Activated T-helper 1 cell treated with anti-CD3 and anti-CD28 coated beads, Interleukin-2, amount 50 U/mL, for 16 hours (primary cell): ENCODE measurements around the gene C10orf67.
"Not testable (repeated sequence)": the region's sequence is repeated elsewhere in the genome, so short reads cannot be mapped to it uniquely, and the experiment has no call there.

ENCODE experiments used
- DNase-seq, 2 donors: peaks; one replicate each; pipeline ENCODE4 v3.0.0-alpha.2; 2020; ENCODE audit warnings: low read depth in 1 of 2, low spot score in 1 of 2

Gene C10orf67

GRCh38 chr10:23344241-23344841 lies at the start of gene C10orf67:
Gene C10orf67, minus strand, starts transcription at chr10:23344797. Its CDS starts 23 bp downstream, at chr10:23344774.
- DNase-seq: no peak

GRCh38 chr10:23391821-23392220 lies 47.2 kb upstream of the C10orf67 start:
- no peak for DNase-seq

- no peak for DNase-seq
Measured at GRCh38 chr10:23390809-23391208, 46.2 kb upstream of the C10orf67 start.

- DNase-seq: not testable (repeated sequence)
Measured at GRCh38 chr10:23390408-23390807, 45.8 kb upstream of the C10orf67 start.

GRCh38 chr10:23387516-23387915 lies 42.9 kb upstream of the C10orf67 start:
- not testable (repeated sequence) for DNase-seq

- DNase-seq: no peak
Measured at GRCh38 chr10:23386052-23386451, 41.5 kb upstream of the C10orf67 start.

GRCh38 chr10:23384364-23384763 lies 39.8 kb upstream of the C10orf67 start:
- no peak for DNase-seq

- DNase-seq: no peak
Measured at GRCh38 chr10:23383637-23384036, 39.0 kb upstream of the C10orf67 start.

- DNase-seq: no peak
Measured at GRCh38 chr10:23381298-23382040, 36.9 kb upstream of the C10orf67 start.

GRCh38 chr10:23379686-23380085 lies 35.1 kb upstream of the C10orf67 start:
- DNase-seq: no peak

GRCh38 chr10:23376229-23376655 lies 31.6 kb upstream of the C10orf67 start:
- no peak for DNase-seq

GRCh38 chr10:23375366-23375765 lies 30.8 kb upstream of the C10orf67 start:
- no peak for DNase-seq

- DNase-seq: no peak
Measured at GRCh38 chr10:23373156-23373555, 28.6 kb upstream of the C10orf67 start.

GRCh38 chr10:23371073-23371472 lies 26.5 kb upstream of the C10orf67 start:
- DNase-seq: no peak

- no peak for DNase-seq
Measured at GRCh38 chr10:23370106-23370505, 25.5 kb upstream of the C10orf67 start.

GRCh38 chr10:23368816-23369640 lies 24.4 kb upstream of the C10orf67 start:
- no peak for DNase-seq

GRCh38 chr10:23367896-23368595 lies 23.4 kb upstream of the C10orf67 start:
- no peak for DNase-seq

- DNase-seq: not testable (repeated sequence)
Measured at GRCh38 chr10:23365417-23366030, 20.9 kb upstream of the C10orf67 start.

- DNase-seq: no peak
Measured at GRCh38 chr10:23364378-23364777, 19.8 kb upstream of the C10orf67 start.

GRCh38 chr10:23363793-23364135 lies 19.2 kb upstream of the C10orf67 start:
- no peak for DNase-seq
